GM04504 (cell line): ENCODE results near the gene VRK3.
"Not testable (repeated sequence)": the region's sequence is repeated elsewhere in the genome, so short reads cannot be mapped to it uniquely, and the experiment has no call there.

Source experiments
- DNase-seq: peaks from one replicate; pipeline ENCODE4 v3.0.0-alpha.2; 2012; ENCODE audit warnings: low read depth

The VRK3 gene

GRCh38 chr19:49988007-49988406 lies 37.2 kb downstream of the VRK3 start:
- no peak for DNase-seq

GRCh38 chr19:49987159-49987698 lies 37.9 kb downstream of the VRK3 start:
- peak; percentile 81 for DNase-seq

- DNase-seq: no peak
Measured at GRCh38 chr19:49986354-49986753, 38.8 kb downstream of the VRK3 start.

GRCh38 chr19:49985871-49986270 lies 39.3 kb downstream of the VRK3 start:
- DNase-seq: no peak

GRCh38 chr19:49984491-49984890 lies 40.7 kb downstream of the VRK3 start:
- no peak for DNase-seq

GRCh38 chr19:49983645-49984229 lies 41.4 kb downstream of the VRK3 start:
- DNase-seq: peak; percentile 12

- DNase-seq: no peak
Measured at GRCh38 chr19:49981603-49982593, 43.3 kb downstream of the VRK3 start.

GRCh38 chr19:49978324-49978723 lies 46.8 kb downstream of the VRK3 start:
- no peak for DNase-seq

- no peak for DNase-seq
Measured at GRCh38 chr19:49977881-49978280, 47.3 kb downstream of the VRK3 start.

GRCh38 chr19:49977076-49977475 lies 48.1 kb downstream of the VRK3 start:
- no peak for DNase-seq

- no peak for DNase-seq
Measured at GRCh38 chr19:49976496-49976895, 48.7 kb downstream of the VRK3 start.

- DNase-seq: no peak
Measured at GRCh38 chr19:49975051-49975450, 50.1 kb downstream of the VRK3 start.

GRCh38 chr19:49973987-49974386 lies 51.2 kb downstream of the VRK3 start:
- DNase-seq: no peak

GRCh38 chr19:49972841-49973240 lies 52.3 kb downstream of the VRK3 start:
- no peak for DNase-seq

- no peak for DNase-seq
Measured at GRCh38 chr19:49971991-49972411, 53.2 kb downstream of the VRK3 start.

- DNase-seq: not testable (repeated sequence)
Measured at GRCh38 chr19:49969355-49969754, 55.8 kb downstream of the VRK3 start.

GRCh38 chr19:49968279-49968922 lies 56.8 kb downstream of the VRK3 start:
- DNase-seq: no peak

- DNase-seq: not testable (repeated sequence)
Measured at GRCh38 chr19:49960980-49961379, 64.2 kb downstream of the VRK3 start, which contains the start of gene SIGLEC11. Gene SIGLEC11 (minus strand): TSS chr19:49961172. CDS start chr19:49961081, 91 bp downstream.

- not testable (repeated sequence) for DNase-seq
Measured at GRCh38 chr19:49959892-49960291, 65.3 kb downstream of the VRK3 start.

GRCh38 chr19:49958596-49958995 lies 66.6 kb downstream of the VRK3 start:
- not testable (repeated sequence) for DNase-seq

- DNase-seq: not testable (repeated sequence)
Measured at GRCh38 chr19:49958144-49958543, 67.0 kb downstream of the VRK3 start.

- DNase-seq: no peak
Measured at GRCh38 chr19:49957262-49957915, 67.8 kb downstream of the VRK3 start.
